CD14-positive monocyte (primary cell): ENCODE results near the gene KCNE1. TPM values are rescaled to one million over a fixed set of nuclear protein-coding genes. Genes with fewer than 3 reads are reported as not detected.
A peak's percentile ranks its signal among the peaks of the same experiment; 100 is the strongest.

Experiments used
- DNase-seq, 3 donors: peaks; one replicate each; pipeline ENCODE4 v3.0.0-alpha.2; 2011 to 2022
- H2AFZ ChIP-seq: 2 replicates; pipeline ENCODE4 v1.6.0; 2012; ENCODE audit warnings: mild to moderate bottlenecking, low read depth, low read length, inconsistent platforms; ENCODE audit not compliant: insufficient read depth, poor library complexity, severe bottlenecking
- H3K27ac ChIP-seq, 2 donors: 1 replicate in 1 of 2; 2 replicates in 1 of 2; pipeline ENCODE4 v1.5.1; 2012 to 2013; ENCODE audit warnings: low read length in 2 of 2, control low read depth in 1 of 2, inconsistent platforms in 1 of 2, low read depth in 1 of 2, mild to moderate bottlenecking in 1 of 2
- H3K27me3 ChIP-seq, 2 donors: one replicate each; pipeline versions ENCODE4 v1.6.0 to v1.6.1; 2011 to 2013; ENCODE audit warnings: low read length in 2 of 2; ENCODE audit not compliant: control insufficient read depth in 2 of 2, insufficient read depth in 2 of 2
- H3K36me3 ChIP-seq, 2 donors: replicated peaks in 1 of 2; 1 replicate in 1 of 2; 2 replicates in 1 of 2; pipeline versions ENCODE4 v1.5.1 to v1.6.1; 2012 to 2013; ENCODE audit warnings: low read length in 2 of 2, control low read depth in 1 of 2, inconsistent platforms in 1 of 2, mild to moderate bottlenecking in 1 of 2; ENCODE audit not compliant: insufficient read depth in 2 of 2, control insufficient read depth in 1 of 2
- H3K4me1 ChIP-seq, 2 donors: 1 replicate in 1 of 2; 2 replicates in 1 of 2; pipeline versions ENCODE4 v1.5.1 to v1.6.1; 2012 to 2013; ENCODE audit warnings: low read length in 2 of 2, control low read depth in 1 of 2, inconsistent platforms in 1 of 2, mild to moderate bottlenecking in 1 of 2, moderate library complexity in 1 of 2; ENCODE audit not compliant: insufficient read depth in 2 of 2, control insufficient read depth in 1 of 2
- H3K4me2 ChIP-seq: replicated peaks from 2 replicates; pipeline ENCODE3; 2012; ENCODE audit warnings: low read length, moderate library complexity, mild to moderate bottlenecking; ENCODE audit not compliant: poor library complexity, severe bottlenecking; ENCODE audit errors: extremely low read depth
- H3K4me3 ChIP-seq, 3 experiments: fragments of 200-600 bp in 1 of 3; sonication (generic) in 1 of 3; replicated peaks in 1 of 3; 1 replicate in 2 of 3; 2 replicates in 1 of 3; pipeline ENCODE4 v1.5.1; 2011 to 2013; ENCODE audit warnings: low read length in 3 of 3, mild to moderate bottlenecking in 3 of 3, control low read depth in 2 of 3, low read depth in 2 of 3, inconsistent platforms in 1 of 3, moderate library complexity in 1 of 3
- H3K79me2 ChIP-seq: 2 replicates; pipeline ENCODE4 v1.6.0; 2012; ENCODE audit warnings: mild to moderate bottlenecking, control low read depth, inconsistent platforms, low read length, moderate library complexity; ENCODE audit not compliant: insufficient read depth
- H3K9ac ChIP-seq: 2 replicates; pipeline ENCODE4 v1.6.0; 2017; ENCODE audit warnings: low read length, mild to moderate bottlenecking; ENCODE audit not compliant: insufficient read depth, poor library complexity, severe bottlenecking
- H3K9me3 ChIP-seq, 2 donors: replicated peaks in 1 of 2; 1 replicate in 1 of 2; 2 replicates in 1 of 2; pipeline versions ENCODE4 v1.5.1 to v1.6.1; 2012 to 2013; ENCODE audit warnings: low read length in 2 of 2, control low read depth in 1 of 2; ENCODE audit not compliant: control insufficient read depth in 1 of 2, insufficient read depth in 1 of 2
- H4K20me1 ChIP-seq: 2 replicates; pipeline ENCODE4 v1.6.0; 2012; ENCODE audit warnings: mild to moderate bottlenecking, low read length, control low read depth, moderate library complexity; ENCODE audit not compliant: insufficient read depth
- H3K27ac Mint-ChIP-seq, 7 donors: one replicate each; pipeline ENCODE4 v1.8.0; 2020; ENCODE audit warnings: mild to moderate bottlenecking in 7 of 7, mixed read lengths in 7 of 7, moderate library complexity in 6 of 7, inconsistent platforms in 2 of 7
- H3K27me3 Mint-ChIP-seq, 3 donors: one replicate each; pipeline ENCODE4 v1.8.0; 2021 to 2022; ENCODE audit warnings: low read depth in 3 of 3, mild to moderate bottlenecking in 3 of 3, mixed read lengths in 3 of 3, moderate library complexity in 3 of 3, inconsistent platforms in 1 of 3
- H3K36me3 Mint-ChIP-seq, 2 donors: one replicate each; pipeline ENCODE4 v1.8.0; 2020; ENCODE audit warnings: mixed read lengths in 2 of 2, inconsistent platforms in 1 of 2, mild to moderate bottlenecking in 1 of 2
- H3K4me1 Mint-ChIP-seq: one replicate; pipeline ENCODE4 v1.8.0; 2020; ENCODE audit warnings: mild to moderate bottlenecking, mixed read lengths
- H3K4me3 Mint-ChIP-seq, 2 donors: one replicate each; pipeline ENCODE4 v1.8.0; 2020; ENCODE audit warnings: mild to moderate bottlenecking in 2 of 2, mixed read lengths in 2 of 2, moderate library complexity in 1 of 2
- H3K9me3 Mint-ChIP-seq, 7 donors: one replicate each; pipeline ENCODE4 v1.8.0; 2020 to 2022; ENCODE audit warnings: mixed read lengths in 7 of 7, mild to moderate bottlenecking in 6 of 7, moderate library complexity in 6 of 7, inconsistent platforms in 2 of 7
- WGBS: methylation state at CpG from one replicate; pipeline ENCODE4 v1.1.5; 2013; ENCODE audit warnings: missing lambda C conversion rate; ENCODE audit not compliant: insufficient coverage; 5-methylcytosine and 5-hydroxymethylcytosine counted together
- intact Hi-C, 2 donors: fragments of 100-400 bp; cut with micrococcal nuclease; formaldehyde crosslinking; loops; one replicate each; pipeline versions ENCODE4 v1.15.0 to v1.15.1; 2023
- polyA plus RNA-seq, 3 donors: library from polyadenylated mRNA; depleted of rRNA in 1 of 3; unstranded in 2 of 3; stranded (reverse) in 1 of 3; fragments of 300-500 nt in 2 of 3; fragments of >200 nt in 1 of 3; fragmentation: Illumina TruSeq in 2 of 3; gene quantifications; 1 replicate in 2 of 3; 2 replicates in 1 of 3; pipeline ENCODE4 v1.2.3, GENCODE V29; 2012 to 2021
- TF ChIP-seq, protein P1 (sequence below): fragments of 200-600 bp; IDR thresholded peaks from one replicate; pipeline ENCODE4 v1.8.0; 2022; ENCODE audit warnings: antibody characterized with exemption, mild to moderate bottlenecking

Gene KCNE1
- polyA plus RNA-seq, 3 donors = 1.5 to 15.9 (median 3.2) TPM

DNA sequence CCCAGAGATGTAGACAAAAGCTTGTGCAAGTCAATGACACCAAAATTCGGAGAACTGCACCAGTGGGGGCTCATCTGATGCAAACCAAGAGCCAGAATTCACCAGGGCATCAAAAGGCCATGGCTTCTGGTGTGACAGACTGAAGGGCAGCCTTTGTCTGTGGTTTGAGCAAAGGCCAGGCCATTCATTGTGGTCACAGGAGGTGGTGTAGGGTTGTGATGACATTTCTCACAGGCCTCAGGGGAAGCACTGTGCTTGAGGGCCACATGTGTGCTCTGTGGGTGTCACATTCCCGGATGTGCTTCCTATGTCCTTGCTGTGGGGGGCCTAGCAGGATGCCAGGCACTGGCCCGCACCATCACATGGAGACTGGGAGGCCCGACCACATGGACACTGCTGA, 22.5 kb upstream of the KCNE1 start:
- peaks cover 0 to 2% (median 0%) of the 10 kb centered on the region in 3 donors for H3K27me3 Mint-ChIP-seq
- H3K27ac ChIP-seq = peak overlapping the region; percentile 23 to 53
- no peak overlapping the region for H3K4me3 Mint-ChIP-seq
- H3K27me3 ChIP-seq = no peaks in the 10 kb centered on the region
- TF ChIP-seq, protein P1, sequence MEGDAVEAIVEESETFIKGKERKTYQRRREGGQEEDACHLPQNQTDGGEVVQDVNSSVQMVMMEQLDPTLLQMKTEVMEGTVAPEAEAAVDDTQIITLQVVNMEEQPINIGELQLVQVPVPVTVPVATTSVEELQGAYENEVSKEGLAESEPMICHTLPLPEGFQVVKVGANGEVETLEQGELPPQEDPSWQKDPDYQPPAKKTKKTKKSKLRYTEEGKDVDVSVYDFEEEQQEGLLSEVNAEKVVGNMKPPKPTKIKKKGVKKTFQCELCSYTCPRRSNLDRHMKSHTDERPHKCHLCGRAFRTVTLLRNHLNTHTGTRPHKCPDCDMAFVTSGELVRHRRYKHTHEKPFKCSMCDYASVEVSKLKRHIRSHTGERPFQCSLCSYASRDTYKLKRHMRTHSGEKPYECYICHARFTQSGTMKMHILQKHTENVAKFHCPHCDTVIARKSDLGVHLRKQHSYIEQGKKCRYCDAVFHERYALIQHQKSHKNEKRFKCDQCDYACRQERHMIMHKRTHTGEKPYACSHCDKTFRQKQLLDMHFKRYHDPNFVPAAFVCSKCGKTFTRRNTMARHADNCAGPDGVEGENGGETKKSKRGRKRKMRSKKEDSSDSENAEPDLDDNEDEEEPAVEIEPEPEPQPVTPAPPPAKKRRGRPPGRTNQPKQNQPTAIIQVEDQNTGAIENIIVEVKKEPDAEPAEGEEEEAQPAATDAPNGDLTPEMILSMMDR = no peak
- no peak overlapping the region for H3K4me2 ChIP-seq
- H3K27ac Mint-ChIP-seq = peak overlapping the region; percentile 37 to 93 (median 87)
- H3K4me3 ChIP-seq = no peak overlapping the region
- no peak overlapping the region for H2AFZ ChIP-seq
- H3K9me3 Mint-ChIP-seq = peaks cover 0 to 2% (median 0%) of the 10 kb centered on the region in 7 donors
- no peaks in the 10 kb centered on the region for H3K9me3 ChIP-seq
- WGBS = 41% methylated on average over 4 of the region's 4 CpGs
- H3K9ac ChIP-seq = no peak overlapping the region
- peaks cover 3 to 19% of the 10 kb centered on the region in 2 donors for H3K36me3 Mint-ChIP-seq
- DNase-seq = peak in 2 of 3 donors; percentile 36 to 44
- peaks cover 49 to 51% of the 10 kb centered on the region in 2 donors for H3K4me1 ChIP-seq
- H3K36me3 ChIP-seq = no peaks in the 10 kb centered on the region
- peaks cover 13% of the 10 kb centered on the region for H3K79me2 ChIP-seq
- intact Hi-C loops = no loop called here
- H3K4me1 Mint-ChIP-seq = peaks cover 59% of the 10 kb centered on the region
- H4K20me1 ChIP-seq = no peaks in the 10 kb centered on the region

DNA sequence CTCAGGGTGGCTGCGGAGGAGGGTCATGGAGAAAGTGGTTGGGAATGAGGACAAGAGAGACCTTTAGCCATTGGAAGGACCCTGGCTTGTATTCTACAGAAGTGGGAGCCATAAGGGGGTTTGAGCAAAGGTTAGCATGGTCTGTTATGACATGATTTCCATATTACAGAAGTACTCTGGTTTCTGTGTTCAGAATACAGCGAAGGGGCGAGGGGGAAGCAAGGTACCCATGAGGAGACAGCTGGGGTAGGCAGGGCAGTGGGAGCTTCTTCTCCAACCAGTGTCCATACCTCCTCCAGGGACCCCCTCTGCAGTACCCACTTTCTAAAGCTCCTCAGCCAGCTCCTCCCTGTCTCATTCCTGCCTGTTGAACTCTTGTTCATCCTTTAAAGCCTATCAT, 21.9 kb upstream of the KCNE1 start:
- no peak for DNase-seq
- Histone ChIP-seq H3K36me3 (no peaks in the 10 kb centered on the region), H3K4me3 (no peak overlapping the region), H3K4me2 (no peak overlapping the region), H3K79me2 (peaks cover 13% of the 10 kb centered on the region), H3K4me1 (peaks cover 49 to 51% of the 10 kb centered on the region in 2 donors), H2AFZ (no peak overlapping the region), H3K27me3 (no peaks in the 10 kb centered on the region), H4K20me1 (no peaks in the 10 kb centered on the region), H3K9ac (no peak overlapping the region), H3K27ac (peak overlapping the region in 1 of 2 donors; percentile 53), H3K9me3 (no peaks in the 10 kb centered on the region)
- H3K36me3 Mint-ChIP-seq = peaks cover 3 to 19% of the 10 kb centered on the region in 2 donors
- 100% methylated on average over 1 of the region's 3 CpGs for WGBS
- TF ChIP-seq, protein P1 = no peak
- peaks cover 59% of the 10 kb centered on the region for H3K4me1 Mint-ChIP-seq
- no peak overlapping the region for H3K4me3 Mint-ChIP-seq
- peak overlapping the region; percentile 37 to 93 (median 87) for H3K27ac Mint-ChIP-seq
- intact Hi-C loops = no loop called here
- H3K27me3 Mint-ChIP-seq = peaks cover 0 to 2% (median 0%) of the 10 kb centered on the region in 3 donors
- H3K9me3 Mint-ChIP-seq = peaks cover 0 to 2% (median 0%) of the 10 kb centered on the region in 7 donors
